GM13976 (cell line): ENCODE measurements around the gene ALK.

Experiments used
- DNase-seq: peaks from one replicate; pipeline ENCODE4 v3.0.0; 2012; ENCODE audit warnings: low spot score
- CTCF ChIP-seq: IDR thresholded peaks from 2 replicates; pipeline ENCODE4 v1.5.1; 2012; ENCODE audit warnings: borderline replicate concordance, mild to moderate bottlenecking; ENCODE audit not compliant: insufficient read depth; ENCODE audit errors: extremely low read depth, missing control alignments, control extremely low read depth
- in situ Hi-C: fragments of 300-500 bp; cut with MboI; formaldehyde crosslinking; loops from one replicate; pipeline ENCODE4 v1.12.0; 2022; ENCODE audit warnings: low sequenced_read_pairs, mixed read lengths, inconsistent platforms; ENCODE audit not compliant: unreplicated experiment

ALK gene

GRCh38 chr2:29808321-29808720 is 113.1 kb downstream of the ALK start:
- in situ Hi-C loops, result no loop called here
- DNase-seq, result no peak
- no peak for TF ChIP-seq CTCF

DNA sequence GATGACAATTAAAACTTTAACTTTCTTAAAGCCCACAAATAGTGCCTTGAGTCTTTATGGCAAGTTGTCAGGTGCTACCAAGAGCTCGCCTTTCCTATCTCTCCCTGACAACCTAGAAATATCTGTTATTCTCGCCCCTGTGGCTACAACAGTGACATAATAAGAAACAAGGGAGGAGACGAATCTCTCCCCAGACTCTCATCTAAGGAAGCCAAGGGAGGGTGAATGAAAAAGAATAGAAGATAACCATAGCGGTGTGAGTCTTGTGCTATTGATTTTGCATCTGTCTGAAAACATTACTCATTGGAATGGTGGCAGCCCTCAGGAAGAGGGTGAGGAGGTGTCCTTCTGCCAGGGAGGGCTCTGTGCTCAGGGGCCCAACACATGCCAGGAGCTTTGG is 114.3 kb downstream of the ALK start:
- in situ Hi-C loops, result no loop called here

DNA sequence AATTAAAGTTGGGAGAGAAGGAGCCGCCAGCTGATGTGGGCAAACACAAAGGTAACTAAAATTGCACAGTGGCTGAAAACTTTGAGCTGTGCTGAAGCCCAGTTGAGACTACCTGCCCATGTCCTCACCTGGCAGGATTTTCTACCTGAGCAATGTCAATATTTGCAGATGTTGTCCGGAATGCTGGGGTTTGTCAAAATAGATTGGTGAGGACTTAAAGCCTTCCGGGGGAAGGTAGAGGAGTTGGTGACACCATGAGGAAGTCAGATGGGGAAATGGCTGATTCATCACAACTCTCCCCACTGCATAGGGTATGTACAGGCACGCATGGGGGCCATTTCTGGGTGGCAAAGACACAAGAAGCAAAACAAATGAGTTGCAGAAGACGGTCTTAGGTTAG is 114.9 kb downstream of the ALK start:
- TF ChIP-seq CTCF, result no peak
- DNase-seq, result no peak
- in situ Hi-C loops, result no loop called here

More for the DNA sequence above, 114.3 kb downstream of the ALK start:
- TF ChIP-seq CTCF, result no peak
- no peak for DNase-seq

- TF ChIP-seq CTCF, result no peak
- DNase-seq, result no peak
- in situ Hi-C loops, result no loop called here
Observed at GRCh38 chr2:29804671-29805070, 116.7 kb downstream of the ALK start.

- in situ Hi-C loops, result no loop called here
- DNase-seq, result no peak
- TF ChIP-seq CTCF, result no peak
Observed at GRCh38 chr2:29803537-29803936, 117.8 kb downstream of the ALK start.

GRCh38 chr2:29802986-29803385 is 118.4 kb downstream of the ALK start:
- no peak for DNase-seq
- no peak for TF ChIP-seq CTCF
- in situ Hi-C loops, result no loop called here

GRCh38 chr2:29799628-29800027 is 121.8 kb downstream of the ALK start:
- in situ Hi-C loops, result no loop called here
- no peak for DNase-seq
- TF ChIP-seq CTCF, result no peak
